Measurements from ENCODE around the gene TTLL4.

The TTLL4 gene

DNA sequence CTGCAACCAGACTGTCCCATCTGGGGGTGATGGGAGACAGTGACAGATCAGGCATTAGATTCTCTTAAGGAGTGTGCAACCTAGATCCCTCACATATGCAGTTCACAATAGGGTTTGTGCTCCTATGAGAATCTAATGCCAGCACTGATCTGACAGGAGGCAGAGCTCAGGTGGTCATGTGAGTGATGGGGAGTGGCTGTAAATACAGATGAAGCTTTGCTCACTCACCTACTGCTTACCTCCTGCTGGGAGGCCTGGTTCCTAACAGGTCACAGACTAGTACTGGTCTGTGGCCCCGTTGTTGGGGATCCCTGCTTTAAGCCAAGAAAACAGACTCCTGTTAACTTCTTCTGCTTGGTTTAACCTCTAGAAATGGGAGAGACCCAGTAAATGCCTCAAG, 74.5 kb downstream of the TTLL4 start:
- DNase-seq (ENCODE audit: low spot score): no peak

DNA sequence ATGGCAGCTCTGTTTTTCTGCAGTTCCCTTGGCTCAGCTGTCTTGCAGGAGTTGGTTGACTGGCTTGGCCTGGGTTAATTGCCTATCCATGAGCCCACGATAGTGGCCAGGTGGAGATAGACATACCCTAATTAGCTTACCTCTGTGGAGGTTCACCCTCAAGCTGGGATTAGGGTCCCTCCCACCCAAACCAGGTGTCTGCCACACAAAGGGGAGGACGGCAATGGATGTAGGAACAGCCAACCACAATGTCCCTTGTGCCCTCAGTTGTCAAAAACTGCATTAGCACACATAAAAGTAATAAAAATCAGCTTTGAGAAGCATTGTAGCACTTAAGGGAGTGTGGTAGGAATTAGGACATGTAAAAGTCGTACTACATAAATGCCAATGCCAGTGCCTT, 75.5 kb downstream of the TTLL4 start:
- DNase-seq (ENCODE audit: low spot score): no peak

GRCh38 chr2:218788529-218789255, 78.1 kb downstream of the TTLL4 start:
- no peak for DNase-seq (ENCODE audit: low spot score)

DNA sequence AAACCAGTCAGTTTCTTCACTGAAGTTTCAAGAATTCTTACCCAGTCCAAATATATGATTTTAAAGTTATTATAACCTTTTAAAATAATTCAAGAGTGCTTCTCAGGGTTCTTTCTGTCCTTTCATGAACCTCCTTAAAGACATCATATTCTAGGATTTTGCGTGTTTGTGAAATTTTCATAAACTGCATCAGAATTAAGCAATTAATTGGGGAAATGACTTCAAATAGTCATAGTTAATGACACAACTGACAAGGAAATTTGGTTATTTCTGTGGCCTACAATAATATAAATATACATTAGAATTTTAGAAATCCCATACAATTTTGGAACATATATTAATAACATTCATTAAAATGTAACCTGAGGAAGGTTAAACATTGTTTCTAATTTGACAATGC, 81.8 kb downstream of the TTLL4 start:
- no peak for DNase-seq (ENCODE audit: low spot score)

- DNase-seq (ENCODE audit: low spot score): no peak
Measured at GRCh38 chr2:218796691-218797090, 86.1 kb downstream of the TTLL4 start.

- no peak for DNase-seq (ENCODE audit: low spot score)
Measured at GRCh38 chr2:218798767-218799504, 88.3 kb downstream of the TTLL4 start.

DNA sequence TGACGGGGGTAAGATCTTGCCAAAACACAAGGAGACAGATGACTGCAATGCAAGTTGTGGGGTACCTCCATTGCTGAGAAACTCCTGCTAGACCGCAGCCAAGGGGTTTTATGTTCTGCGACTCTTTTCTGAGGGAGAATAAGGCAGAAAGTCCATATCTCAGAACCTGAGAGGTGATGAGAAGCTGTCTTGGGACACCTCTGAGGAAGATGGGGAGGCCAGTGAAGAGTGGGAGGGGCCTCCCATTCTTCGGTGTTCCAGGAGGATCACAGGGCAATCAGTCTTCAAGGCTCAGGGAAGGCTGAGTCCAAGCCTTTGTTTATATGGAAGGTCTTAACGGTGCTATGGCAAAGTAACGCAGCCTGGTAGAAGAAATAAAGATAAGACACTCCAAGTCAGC, 89.4 kb downstream of the TTLL4 start:
- no peak for DNase-seq (ENCODE audit: low spot score)

- DNase-seq (ENCODE audit: low spot score): no peak
Measured at GRCh38 chr2:218802386-218802994, 91.9 kb downstream of the TTLL4 start.

DNA sequence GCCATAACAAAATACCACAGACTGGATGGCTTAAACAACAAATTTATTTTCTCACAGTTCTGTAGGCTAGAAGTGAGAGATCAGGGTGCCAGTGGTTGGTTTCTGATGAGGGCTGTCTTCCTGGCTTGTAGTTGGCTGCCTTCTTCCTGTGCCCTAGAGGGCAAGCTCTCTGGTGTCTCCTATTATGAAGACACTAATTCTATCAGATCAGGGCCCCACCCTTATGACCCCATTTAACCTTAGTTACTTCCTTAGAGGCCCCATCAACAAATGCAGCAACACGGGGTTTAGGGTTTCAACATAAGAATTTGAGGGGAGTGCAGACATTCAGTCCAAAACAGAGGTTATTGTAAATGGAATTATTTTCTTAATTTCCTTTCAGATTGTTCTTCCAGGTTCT, 94.2 kb downstream of the TTLL4 start:
- no peak for DNase-seq (ENCODE audit: low spot score)
